H1 (cell line): ENCODE data around the gene THADA. TPM values are rescaled to one million over a fixed set of nuclear protein-coding genes. Genes with fewer than 3 reads are reported as not detected.

Experiments
- EGR1 ChIP-seq: IDR thresholded peaks from 2 replicates; pipeline ENCODE4 v1.6.1; 2011; ENCODE audit warnings: low read depth, low read length, borderline replicate concordance
- TAF7 ChIP-seq: optimal IDR thresholded peaks from 2 replicates; pipeline ENCODE3; 2011; ENCODE audit warnings: low read depth, mild to moderate bottlenecking, inconsistent platforms, low read length, moderate library complexity, borderline replicate concordance
- polyA plus RNA-seq, 7 experiments: library from polyadenylated mRNA; depleted of rRNA in 3 of 7; stranded (reverse) in 5 of 7; unstranded in 2 of 7; fragments of >200 nt in 5 of 7; fragments of 200-250 nt in 2 of 7; gene quantifications; 1 replicate in 5 of 7; 2 replicates in 1 of 7; 4 replicates in 1 of 7; pipeline versions ENCODE4 v1.2.1 to v1.2.3, GENCODE V29; 2011 to 2013; ENCODE audit warnings: missing spikeins in 2 of 7, mixed read lengths in 2 of 7
- total RNA-seq: library from RNA; stranded (reverse); fragmentation: NEBNext Ultra II Directional; extraction: Animal tissue kit (Norgen Biotek cat#: 25700); gene quantifications from 2 replicates; pipeline ENCODE4 v1.2.1, GENCODE V29; 2021
- TF ChIP-seq, protein P1 (sequence below): fragments of 300-600 bp; sonication (generic); IDR thresholded peaks from 2 replicates; pipeline ENCODE4 v1.7.1; 2012; ENCODE audit warnings: low read length, moderate library complexity, mild to moderate bottlenecking, inconsistent platforms; ENCODE audit not compliant: insufficient replicate concordance

THADA gene
- total and polyA plus RNA-seq, 2 of the 8 experiments (the other 6 are each of a cell fraction or from before 2014, with no cell fraction given): 22.4 to 26.8 TPM

DNA sequence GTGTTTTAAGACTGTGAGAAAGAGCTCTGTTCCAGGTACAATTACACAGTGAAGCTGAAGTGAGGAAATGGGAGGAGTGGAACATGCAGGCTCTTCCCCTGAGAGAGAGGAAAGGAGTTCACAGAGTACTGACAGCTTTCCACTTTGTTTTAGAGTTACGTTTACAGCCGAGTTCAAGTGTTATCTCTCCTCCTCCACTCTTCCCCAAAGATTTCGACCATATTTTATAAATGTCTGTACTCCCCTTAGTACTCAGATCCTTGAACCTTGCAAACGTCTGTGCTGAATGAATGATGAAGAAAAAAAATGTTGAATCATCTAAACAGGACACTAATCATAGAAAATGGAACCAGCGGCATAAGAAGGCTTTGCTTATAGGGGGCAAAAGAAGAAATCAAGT is 121.6 kb downstream of the THADA start (continued):
- TF ChIP-seq, protein P1, sequence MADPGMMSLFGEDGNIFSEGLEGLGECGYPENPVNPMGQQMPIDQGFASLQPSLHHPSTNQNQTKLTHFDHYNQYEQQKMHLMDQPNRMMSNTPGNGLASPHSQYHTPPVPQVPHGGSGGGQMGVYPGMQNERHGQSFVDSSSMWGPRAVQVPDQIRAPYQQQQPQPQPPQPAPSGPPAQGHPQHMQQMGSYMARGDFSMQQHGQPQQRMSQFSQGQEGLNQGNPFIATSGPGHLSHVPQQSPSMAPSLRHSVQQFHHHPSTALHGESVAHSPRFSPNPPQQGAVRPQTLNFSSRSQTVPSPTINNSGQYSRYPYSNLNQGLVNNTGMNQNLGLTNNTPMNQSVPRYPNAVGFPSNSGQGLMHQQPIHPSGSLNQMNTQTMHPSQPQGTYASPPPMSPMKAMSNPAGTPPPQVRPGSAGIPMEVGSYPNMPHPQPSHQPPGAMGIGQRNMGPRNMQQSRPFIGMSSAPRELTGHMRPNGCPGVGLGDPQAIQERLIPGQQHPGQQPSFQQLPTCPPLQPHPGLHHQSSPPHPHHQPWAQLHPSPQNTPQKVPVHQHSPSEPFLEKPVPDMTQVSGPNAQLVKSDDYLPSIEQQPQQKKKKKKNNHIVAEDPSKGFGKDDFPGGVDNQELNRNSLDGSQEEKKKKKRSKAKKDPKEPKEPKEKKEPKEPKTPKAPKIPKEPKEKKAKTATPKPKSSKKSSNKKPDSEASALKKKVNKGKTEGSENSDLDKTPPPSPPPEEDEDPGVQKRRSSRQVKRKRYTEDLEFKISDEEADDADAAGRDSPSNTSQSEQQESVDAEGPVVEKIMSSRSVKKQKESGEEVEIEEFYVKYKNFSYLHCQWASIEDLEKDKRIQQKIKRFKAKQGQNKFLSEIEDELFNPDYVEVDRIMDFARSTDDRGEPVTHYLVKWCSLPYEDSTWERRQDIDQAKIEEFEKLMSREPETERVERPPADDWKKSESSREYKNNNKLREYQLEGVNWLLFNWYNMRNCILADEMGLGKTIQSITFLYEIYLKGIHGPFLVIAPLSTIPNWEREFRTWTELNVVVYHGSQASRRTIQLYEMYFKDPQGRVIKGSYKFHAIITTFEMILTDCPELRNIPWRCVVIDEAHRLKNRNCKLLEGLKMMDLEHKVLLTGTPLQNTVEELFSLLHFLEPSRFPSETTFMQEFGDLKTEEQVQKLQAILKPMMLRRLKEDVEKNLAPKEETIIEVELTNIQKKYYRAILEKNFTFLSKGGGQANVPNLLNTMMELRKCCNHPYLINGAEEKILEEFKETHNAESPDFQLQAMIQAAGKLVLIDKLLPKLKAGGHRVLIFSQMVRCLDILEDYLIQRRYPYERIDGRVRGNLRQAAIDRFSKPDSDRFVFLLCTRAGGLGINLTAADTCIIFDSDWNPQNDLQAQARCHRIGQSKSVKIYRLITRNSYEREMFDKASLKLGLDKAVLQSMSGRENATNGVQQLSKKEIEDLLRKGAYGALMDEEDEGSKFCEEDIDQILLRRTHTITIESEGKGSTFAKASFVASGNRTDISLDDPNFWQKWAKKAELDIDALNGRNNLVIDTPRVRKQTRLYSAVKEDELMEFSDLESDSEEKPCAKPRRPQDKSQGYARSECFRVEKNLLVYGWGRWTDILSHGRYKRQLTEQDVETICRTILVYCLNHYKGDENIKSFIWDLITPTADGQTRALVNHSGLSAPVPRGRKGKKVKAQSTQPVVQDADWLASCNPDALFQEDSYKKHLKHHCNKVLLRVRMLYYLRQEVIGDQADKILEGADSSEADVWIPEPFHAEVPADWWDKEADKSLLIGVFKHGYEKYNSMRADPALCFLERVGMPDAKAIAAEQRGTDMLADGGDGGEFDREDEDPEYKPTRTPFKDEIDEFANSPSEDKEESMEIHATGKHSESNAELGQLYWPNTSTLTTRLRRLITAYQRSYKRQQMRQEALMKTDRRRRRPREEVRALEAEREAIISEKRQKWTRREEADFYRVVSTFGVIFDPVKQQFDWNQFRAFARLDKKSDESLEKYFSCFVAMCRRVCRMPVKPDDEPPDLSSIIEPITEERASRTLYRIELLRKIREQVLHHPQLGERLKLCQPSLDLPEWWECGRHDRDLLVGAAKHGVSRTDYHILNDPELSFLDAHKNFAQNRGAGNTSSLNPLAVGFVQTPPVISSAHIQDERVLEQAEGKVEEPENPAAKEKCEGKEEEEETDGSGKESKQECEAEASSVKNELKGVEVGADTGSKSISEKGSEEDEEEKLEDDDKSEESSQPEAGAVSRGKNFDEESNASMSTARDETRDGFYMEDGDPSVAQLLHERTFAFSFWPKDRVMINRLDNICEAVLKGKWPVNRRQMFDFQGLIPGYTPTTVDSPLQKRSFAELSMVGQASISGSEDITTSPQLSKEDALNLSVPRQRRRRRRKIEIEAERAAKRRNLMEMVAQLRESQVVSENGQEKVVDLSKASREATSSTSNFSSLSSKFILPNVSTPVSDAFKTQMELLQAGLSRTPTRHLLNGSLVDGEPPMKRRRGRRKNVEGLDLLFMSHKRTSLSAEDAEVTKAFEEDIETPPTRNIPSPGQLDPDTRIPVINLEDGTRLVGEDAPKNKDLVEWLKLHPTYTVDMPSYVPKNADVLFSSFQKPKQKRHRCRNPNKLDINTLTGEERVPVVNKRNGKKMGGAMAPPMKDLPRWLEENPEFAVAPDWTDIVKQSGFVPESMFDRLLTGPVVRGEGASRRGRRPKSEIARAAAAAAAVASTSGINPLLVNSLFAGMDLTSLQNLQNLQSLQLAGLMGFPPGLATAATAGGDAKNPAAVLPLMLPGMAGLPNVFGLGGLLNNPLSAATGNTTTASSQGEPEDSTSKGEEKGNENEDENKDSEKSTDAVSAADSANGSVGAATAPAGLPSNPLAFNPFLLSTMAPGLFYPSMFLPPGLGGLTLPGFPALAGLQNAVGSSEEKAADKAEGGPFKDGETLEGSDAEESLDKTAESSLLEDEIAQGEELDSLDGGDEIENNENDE: no peak
- TF ChIP-seq TAF7 (no peak), EGR1 (no peak)
